Activated naive CD8-positive, alpha-beta T cell treated with anti-CD3 and anti-CD28 coated beads, Interleukin-2, amount 10 ng/mL, durations not matched to agents 7 days and 5 days (primary cell): ENCODE measurements around the gene MEGF11. TPM values are rescaled to one million over a fixed set of nuclear protein-coding genes. Genes with fewer than 3 reads are reported as not detected.

Experiments used
- ATAC-seq: fragments of 150-1000 bp; cut with Tn5 transposase; one replicate; pipeline ENCODE4 v1.10.0; 2021; ENCODE audit warnings: low read depth, moderate library complexity
- POLR2A ChIA-PET: fragments of 350-600 bp; sonication (Branson Sonifier 250); formaldehyde crosslinking; loops from one replicate; lab custom pipeline; 2021; ENCODE audit warnings: antibody characterized with exemption; lab: Charles Lee
- DNase-seq: peaks from one replicate; pipeline ENCODE4 v3.0.0; 2021
- H3K27ac Mint-ChIP-seq: one replicate; pipeline ENCODE4 v1.8.0; 2022; ENCODE audit warnings: mild to moderate bottlenecking, mixed read lengths
- H3K27me3 Mint-ChIP-seq: one replicate; pipeline ENCODE4 v1.8.0; 2022; ENCODE audit warnings: mild to moderate bottlenecking, moderate library complexity, mixed read lengths
- H3K36me3 Mint-ChIP-seq: one replicate; pipeline ENCODE4 v1.8.0; 2021; ENCODE audit warnings: mild to moderate bottlenecking, mixed read lengths
- H3K4me1 Mint-ChIP-seq: one replicate; pipeline ENCODE4 v1.8.0; 2021; ENCODE audit warnings: mixed read lengths
- H3K4me3 Mint-ChIP-seq: one replicate; pipeline ENCODE4 v1.8.0; 2022; ENCODE audit warnings: mild to moderate bottlenecking, moderate library complexity, mixed read lengths
- H3K9me3 Mint-ChIP-seq: one replicate; pipeline ENCODE4 v1.8.0; 2021; ENCODE audit warnings: mixed read lengths
- total RNA-seq, 2 experiments: library from RNA; stranded (reverse); gene quantifications; one replicate each; pipeline ENCODE4 v1.2.3, GENCODE V29; 2021

MEGF11 gene
- total RNA-seq, 2 experiments from 2014 or later = not detected

- Mint-ChIP-seq H3K4me1 (no peaks in the 10 kb centered on the region), H3K27me3 (peaks cover 13% of the 10 kb centered on the region), H3K36me3 (no peaks in the 10 kb centered on the region), H3K27ac (no peak overlapping the region), H3K4me3 (no peak overlapping the region), H3K9me3 (no peaks in the 10 kb centered on the region)
- ATAC-seq (no peak), DNase-seq (no peak)
- POLR2A ChIA-PET = no interaction called here
Measured at GRCh38 chr15:66095871-66096687, 157.5 kb downstream of the MEGF11 start.

- POLR2A ChIA-PET = no interaction called here
- peaks cover 17% of the 10 kb centered on the region for H3K27me3 Mint-ChIP-seq
- H3K9me3 Mint-ChIP-seq = no peaks in the 10 kb centered on the region
- ATAC-seq = no peak
- H3K4me3 Mint-ChIP-seq = no peak overlapping the region
- no peaks in the 10 kb centered on the region for H3K36me3 Mint-ChIP-seq
- DNase-seq = no peak
- H3K4me1 Mint-ChIP-seq = no peaks in the 10 kb centered on the region
- H3K27ac Mint-ChIP-seq = no peak overlapping the region
Measured at GRCh38 chr15:66094331-66094730, 159.2 kb downstream of the MEGF11 start.

GRCh38 chr15:66092053-66093016 lies 161.2 kb downstream of the MEGF11 start:
- Mint-ChIP-seq H3K36me3 (no peaks in the 10 kb centered on the region), H3K4me1 (no peaks in the 10 kb centered on the region), H3K9me3 (no peaks in the 10 kb centered on the region), H3K4me3 (no peak overlapping the region), H3K27ac (no peak overlapping the region), H3K27me3 (peaks cover 13% of the 10 kb centered on the region)
- no peak for DNase-seq
- POLR2A ChIA-PET = no interaction called here
- ATAC-seq = no peak

GRCh38 chr15:66089509-66089908 lies 164.0 kb downstream of the MEGF11 start:
- DNase-seq (no peak), ATAC-seq (no peak)
- H3K27me3 Mint-ChIP-seq = peaks cover 29% of the 10 kb centered on the region
- H3K4me3 Mint-ChIP-seq = no peak overlapping the region
- H3K36me3 Mint-ChIP-seq = no peaks in the 10 kb centered on the region
- no peak overlapping the region for H3K27ac Mint-ChIP-seq
- no peaks in the 10 kb centered on the region for H3K4me1 Mint-ChIP-seq
- POLR2A ChIA-PET = no interaction called here
- no peaks in the 10 kb centered on the region for H3K9me3 Mint-ChIP-seq

GRCh38 chr15:66089049-66089448 lies 164.5 kb downstream of the MEGF11 start:
- DNase-seq (no peak), ATAC-seq (no peak)
- Mint-ChIP-seq H3K27me3 (peaks cover 32% of the 10 kb centered on the region), H3K4me3 (no peak overlapping the region), H3K27ac (no peak overlapping the region), H3K36me3 (no peaks in the 10 kb centered on the region), H3K4me1 (no peaks in the 10 kb centered on the region), H3K9me3 (no peaks in the 10 kb centered on the region)
- POLR2A ChIA-PET = no interaction called here

- Mint-ChIP-seq H3K4me1 (no peaks in the 10 kb centered on the region), H3K36me3 (no peaks in the 10 kb centered on the region), H3K4me3 (no peak overlapping the region), H3K27ac (no peak overlapping the region), H3K9me3 (no peaks in the 10 kb centered on the region), H3K27me3 (peaks cover 28% of the 10 kb centered on the region)
- DNase-seq (peak; percentile 40), ATAC-seq (no peak)
- POLR2A ChIA-PET = no interaction called here
Measured at GRCh38 chr15:66085128-66085527, 168.4 kb downstream of the MEGF11 start.

GRCh38 chr15:66084704-66085103 lies 168.8 kb downstream of the MEGF11 start:
- H3K27ac Mint-ChIP-seq = no peak overlapping the region
- peaks cover 28% of the 10 kb centered on the region for H3K27me3 Mint-ChIP-seq

GRCh38 chr15:66080717-66081398 lies 172.7 kb downstream of the MEGF11 start:
- H3K4me1 Mint-ChIP-seq = no peaks in the 10 kb centered on the region
- POLR2A ChIA-PET = interaction anchor here (0.9 kb wide), 1 partner anchor 28 kb away, joined by 3 read pairs; no protein-coding TSS in a partner anchor
- H3K27me3 Mint-ChIP-seq = peaks cover 14% of the 10 kb centered on the region
- ATAC-seq = no peak
- H3K9me3 Mint-ChIP-seq = no peaks in the 10 kb centered on the region
- no peaks in the 10 kb centered on the region for H3K36me3 Mint-ChIP-seq
- no peak overlapping the region for H3K27ac Mint-ChIP-seq
- DNase-seq = no peak
- H3K4me3 Mint-ChIP-seq = no peak overlapping the region

More at GRCh38 chr15:66084704-66085103, 168.8 kb downstream of the MEGF11 start:
- DNase-seq = no peak
- Mint-ChIP-seq H3K36me3 (no peaks in the 10 kb centered on the region), H3K4me1 (no peaks in the 10 kb centered on the region), H3K4me3 (no peak overlapping the region), H3K9me3 (no peaks in the 10 kb centered on the region)
- no peak for ATAC-seq
- POLR2A ChIA-PET = no interaction called here

GRCh38 chr15:66078929-66079275 lies 174.6 kb downstream of the MEGF11 start:
- H3K4me3 Mint-ChIP-seq = no peak overlapping the region
- POLR2A ChIA-PET = no interaction called here
- peaks cover 2% of the 10 kb centered on the region for H3K27me3 Mint-ChIP-seq
- H3K9me3 Mint-ChIP-seq = no peaks in the 10 kb centered on the region
- ATAC-seq = no peak
- no peak for DNase-seq
- no peaks in the 10 kb centered on the region for H3K4me1 Mint-ChIP-seq
- H3K27ac Mint-ChIP-seq = no peak overlapping the region
- no peaks in the 10 kb centered on the region for H3K36me3 Mint-ChIP-seq

- Mint-ChIP-seq H3K27ac (no peak overlapping the region), H3K4me1 (no peaks in the 10 kb centered on the region), H3K27me3 (peaks cover 2% of the 10 kb centered on the region), H3K36me3 (no peaks in the 10 kb centered on the region), H3K9me3 (no peaks in the 10 kb centered on the region), H3K4me3 (no peak overlapping the region)
- POLR2A ChIA-PET = no interaction called here
- DNase-seq (no peak), ATAC-seq (no peak)
Measured at GRCh38 chr15:66078196-66078928, 175.2 kb downstream of the MEGF11 start.

GRCh38 chr15:66077320-66077663 lies 176.3 kb downstream of the MEGF11 start:
- Mint-ChIP-seq H3K27me3 (no peaks in the 10 kb centered on the region), H3K4me3 (no peak overlapping the region), H3K27ac (no peak overlapping the region), H3K9me3 (no peaks in the 10 kb centered on the region), H3K4me1 (no peaks in the 10 kb centered on the region), H3K36me3 (no peaks in the 10 kb centered on the region)
- no peak for ATAC-seq
- no peak for DNase-seq
- POLR2A ChIA-PET = no interaction called here

GRCh38 chr15:66076591-66077319 lies 176.8 kb downstream of the MEGF11 start:
- Mint-ChIP-seq H3K36me3 (no peaks in the 10 kb centered on the region), H3K27me3 (no peaks in the 10 kb centered on the region), H3K4me3 (no peak overlapping the region), H3K4me1 (no peaks in the 10 kb centered on the region), H3K27ac (no peak overlapping the region), H3K9me3 (no peaks in the 10 kb centered on the region)
- POLR2A ChIA-PET = no interaction called here
- no peak for DNase-seq
- no peak for ATAC-seq
